GM18873 (cell line): ENCODE measurements around the gene ACTL6B.
"Not testable (repeated sequence)": the region's sequence is repeated elsewhere in the genome, so short reads cannot be mapped to it uniquely, and the experiment has no call there.

ENCODE experiments used
- ATAC-seq: cut with Tn5 transposase; IDR thresholded peaks from one replicate; pipeline ENCODE4 v1.9.1; 2021; ENCODE audit warnings: mild to moderate bottlenecking, moderate library complexity, moderate number of reproducible peaks; ENCODE audit not compliant: unreplicated experiment, low FRiP score

ACTL6B gene

DNA sequence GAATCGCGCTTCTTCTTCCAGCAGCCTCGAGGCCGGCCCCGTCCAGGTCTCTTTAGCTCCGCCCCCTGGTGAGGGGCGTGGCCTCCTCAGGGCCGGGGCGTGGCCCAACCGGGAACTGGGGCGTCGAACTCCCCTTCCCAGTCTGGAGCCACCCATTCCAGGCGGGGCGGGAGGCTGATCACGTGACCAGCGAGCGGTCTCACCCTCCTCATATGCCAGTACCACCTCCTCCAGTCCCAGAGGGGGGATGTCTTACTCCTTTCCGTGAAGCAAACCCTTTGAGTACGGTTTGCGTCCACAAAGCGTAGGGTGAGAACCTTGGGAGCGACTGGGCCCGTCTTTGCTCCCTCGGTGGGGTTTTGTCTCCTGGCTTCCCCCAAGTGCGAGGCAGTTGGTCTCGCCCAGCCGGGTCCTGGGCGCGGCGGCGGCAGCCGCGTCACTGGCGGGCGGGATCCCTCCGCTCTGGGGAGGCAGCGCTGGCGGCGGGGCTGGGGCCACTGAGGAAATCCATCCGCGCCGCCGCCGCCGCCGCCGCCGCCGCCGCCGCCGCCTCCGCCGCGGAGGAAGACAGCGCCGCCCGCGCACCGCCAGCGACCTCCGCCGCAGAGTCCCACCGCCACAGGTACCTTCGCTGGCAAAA is 17.2 kb upstream of the ACTL6B start, which contains the start of gene GNB2:
Gene GNB2, plus strand, starts transcription at position 439 of the 640 bp plus-strand sequence. CDS start 2,526 bp downstream, outside the sequence.
- ATAC-seq, result peak; percentile 71

DNA sequence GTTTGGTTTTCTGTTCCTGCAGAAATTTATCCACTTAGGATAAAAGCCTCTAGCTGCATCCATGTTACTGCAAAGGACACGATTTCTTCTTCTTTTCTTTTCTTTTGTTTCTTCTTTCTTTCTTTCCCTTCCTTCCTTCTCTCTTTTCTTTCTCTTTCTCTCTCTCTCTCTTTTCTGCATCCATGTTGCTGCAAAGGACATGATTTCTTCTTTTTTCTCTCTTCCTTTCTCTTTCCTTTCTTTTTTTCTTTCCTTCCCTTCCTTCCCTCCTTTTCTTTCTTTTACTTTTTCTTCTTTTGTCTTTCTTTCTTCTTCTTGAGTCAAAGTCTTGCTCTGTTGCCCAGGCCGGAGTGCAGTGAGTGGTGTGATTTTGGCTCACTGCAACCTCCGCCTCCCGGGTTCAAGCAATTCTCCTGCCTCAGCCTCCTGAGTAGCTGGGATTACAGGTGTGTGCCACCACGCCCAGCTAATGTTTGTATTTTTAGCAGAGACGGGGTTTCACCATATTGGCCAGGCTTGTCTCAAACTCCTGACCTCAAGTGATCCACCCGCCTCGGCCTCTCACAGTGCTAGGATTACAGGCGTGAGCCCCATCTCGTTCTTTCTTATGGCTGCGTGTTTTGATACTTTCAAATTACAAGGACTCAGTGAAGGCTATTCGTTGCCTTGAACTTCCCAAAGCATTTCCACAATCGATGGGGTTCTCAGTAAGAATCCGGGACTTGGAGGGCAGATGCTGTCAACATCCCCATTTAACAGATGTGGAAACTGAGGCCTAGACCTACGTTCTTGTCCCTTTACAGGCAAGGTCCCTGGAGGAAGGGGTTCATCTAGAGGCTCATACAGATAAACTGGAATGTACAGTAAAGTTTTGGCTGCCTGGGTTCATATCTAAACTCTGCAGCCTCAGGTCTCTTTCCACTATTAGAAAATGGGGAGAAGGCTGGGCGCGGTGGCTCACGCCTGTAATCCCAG is 15.4 kb upstream of the ACTL6B start:
- no peak for ATAC-seq

DNA sequence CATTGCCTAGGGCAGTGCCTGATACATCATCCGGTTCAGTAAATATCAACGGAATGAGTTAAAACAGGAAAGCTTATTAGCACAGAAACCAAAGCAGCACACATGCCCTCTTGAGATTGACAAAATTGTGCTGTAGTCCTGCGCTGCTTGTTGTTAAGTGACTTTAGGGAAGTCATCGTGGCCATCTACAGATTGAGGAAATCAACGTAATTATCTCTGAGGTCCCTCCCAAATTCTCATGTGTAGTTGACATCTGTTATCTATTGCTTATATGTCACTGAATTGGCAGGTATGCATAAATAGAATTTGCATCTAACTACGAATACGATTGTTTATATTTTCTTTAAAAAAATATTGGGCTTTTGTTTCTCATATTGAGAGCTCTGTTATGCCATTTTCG is 13.8 kb upstream of the ACTL6B start:
- ATAC-seq, result no peak

DNA sequence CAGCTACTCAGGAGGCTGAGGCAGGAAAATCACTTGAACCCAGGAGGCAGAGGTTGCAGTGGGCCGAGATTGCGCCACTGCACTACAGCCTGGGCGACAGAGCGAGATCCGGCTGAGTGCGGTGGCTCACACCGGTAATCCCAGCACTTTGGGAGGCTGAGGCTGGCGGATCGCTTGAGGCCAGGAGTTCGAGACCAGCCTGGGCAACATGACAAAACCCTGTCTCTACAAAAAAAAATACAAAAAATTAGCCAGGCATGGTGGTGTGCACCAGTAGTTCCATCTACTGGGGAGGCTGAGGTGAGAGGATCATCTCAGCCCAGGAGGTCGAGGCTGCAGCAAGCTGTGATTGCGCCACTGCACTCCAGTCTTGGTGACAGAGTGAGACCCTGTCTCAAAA is 12.9 kb upstream of the ACTL6B start:
- ATAC-seq, result not testable (repeated sequence)

DNA sequence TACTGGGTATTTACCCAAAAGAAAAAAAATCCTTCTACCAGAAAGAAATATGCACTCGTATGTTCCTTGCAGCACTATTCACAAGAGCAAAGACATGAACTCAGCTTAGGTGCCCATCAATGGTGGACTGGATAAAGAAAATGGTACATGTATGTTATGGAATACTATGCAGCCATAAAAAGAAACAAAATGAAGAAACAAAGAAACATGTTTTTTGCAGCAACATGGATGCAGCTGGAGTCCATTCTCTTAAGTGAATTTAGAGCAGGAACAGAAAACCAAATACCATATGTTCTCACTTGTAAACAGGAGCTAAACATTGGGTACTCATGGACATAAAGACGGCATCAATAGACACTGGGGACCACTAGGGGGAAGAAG is 11.8 kb upstream of the ACTL6B start:
- ATAC-seq, result no peak

DNA sequence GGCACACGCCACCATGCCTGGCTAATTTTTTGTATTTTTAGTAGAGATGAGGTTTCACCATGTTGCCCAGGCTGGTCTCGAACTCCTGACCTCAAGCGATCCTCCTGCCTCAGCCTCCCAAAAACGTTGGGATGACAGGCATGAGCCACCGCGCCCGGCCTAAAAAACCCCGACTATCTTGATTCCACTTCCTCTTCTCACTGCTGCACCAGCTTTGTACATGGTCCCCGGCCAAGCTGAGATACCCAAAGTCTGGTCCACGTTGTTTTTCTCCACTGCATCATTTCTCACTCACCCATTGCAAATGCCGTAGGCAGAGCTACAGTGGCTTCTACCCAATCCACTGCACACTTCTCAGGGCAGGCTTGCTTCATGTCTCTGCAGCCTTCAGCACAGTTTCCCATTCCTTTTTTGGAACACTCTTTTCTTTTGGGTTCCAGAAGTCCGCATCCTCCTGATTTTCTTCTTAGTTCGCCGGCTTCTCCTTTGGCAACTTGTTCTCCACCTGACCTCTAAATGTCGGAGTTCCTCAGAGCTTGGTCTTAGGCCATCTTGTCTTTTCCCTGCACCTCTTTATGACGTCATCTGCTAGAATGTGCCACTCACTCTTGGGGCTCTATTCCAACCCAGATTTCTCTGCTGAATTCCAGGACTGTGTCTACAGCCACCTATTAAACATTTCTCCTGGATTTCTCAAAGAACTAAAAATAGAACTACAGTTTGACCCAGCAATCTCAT is 11.3 kb upstream of the ACTL6B start:
- ATAC-seq, result no peak

GRCh38 chr7:100665168-100665726 is 9.0 kb upstream of the ACTL6B start:
- no peak for ATAC-seq

DNA sequence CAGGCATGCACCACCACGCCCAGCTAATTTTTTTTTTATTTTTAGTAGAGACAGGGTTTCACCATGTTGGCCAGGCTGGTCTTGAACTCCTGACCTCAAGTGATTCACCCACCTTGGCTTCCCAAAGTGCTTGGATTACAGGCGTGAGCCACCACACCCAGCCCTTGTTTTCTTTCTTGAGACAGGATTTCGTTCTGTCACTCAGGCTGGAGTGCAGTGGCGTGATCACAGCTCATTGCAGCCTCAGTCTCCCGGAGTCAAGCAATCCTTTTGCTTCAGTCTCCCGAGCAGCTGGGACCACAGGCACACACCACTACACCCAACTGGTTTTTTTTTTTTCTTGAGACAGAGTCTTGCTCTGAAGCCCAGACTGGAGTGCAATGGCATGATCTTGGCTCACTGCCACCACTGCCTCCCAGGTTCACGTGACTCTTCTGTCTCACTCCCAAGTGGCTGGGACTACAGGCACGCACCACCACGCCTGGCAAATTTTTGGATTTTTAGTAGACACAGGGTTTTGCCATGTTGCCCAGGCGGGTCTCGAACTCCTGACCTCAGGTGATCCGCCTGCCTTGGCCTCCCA is 6.0 kb upstream of the ACTL6B start:
- not testable (repeated sequence) for ATAC-seq

- ATAC-seq, result no peak
Observed at GRCh38 chr7:100654908-100655831, 1.1 kb downstream of the ACTL6B start.

DNA sequence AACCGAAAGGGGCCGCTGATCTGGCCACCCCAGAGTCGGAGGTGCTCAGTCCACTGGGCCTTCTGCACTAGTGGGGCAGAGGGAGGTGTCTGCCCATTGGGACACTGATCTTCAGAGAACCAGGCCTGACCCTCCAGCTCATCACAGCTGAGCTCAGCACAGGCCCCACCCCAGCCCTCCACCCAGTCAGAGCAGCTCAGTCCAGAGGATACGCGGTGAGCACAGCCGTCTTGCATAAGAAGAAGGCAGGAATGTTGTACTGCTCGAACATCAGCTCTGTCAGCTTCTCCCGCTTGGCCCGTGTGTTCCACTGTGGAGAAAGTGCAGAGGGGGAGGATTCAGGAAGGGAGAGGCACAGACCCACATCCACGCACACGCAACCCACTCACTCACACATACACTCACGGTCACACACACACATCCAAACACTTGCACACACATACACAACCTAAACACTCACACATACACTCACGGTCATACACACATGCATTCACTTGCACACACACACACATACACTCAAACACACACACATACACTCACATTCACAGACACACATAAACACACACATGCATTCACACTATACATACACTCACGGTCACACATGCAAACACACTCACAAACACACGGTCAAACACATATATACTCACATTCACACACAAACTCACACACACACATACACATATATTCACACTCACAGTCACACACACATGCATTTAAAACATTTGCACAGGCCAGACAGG is 6.3 kb downstream of the ACTL6B start:
- no peak for ATAC-seq

- no peak for ATAC-seq
Observed at GRCh38 chr7:100642534-100642907, 13.7 kb downstream of the ACTL6B start.

DNA sequence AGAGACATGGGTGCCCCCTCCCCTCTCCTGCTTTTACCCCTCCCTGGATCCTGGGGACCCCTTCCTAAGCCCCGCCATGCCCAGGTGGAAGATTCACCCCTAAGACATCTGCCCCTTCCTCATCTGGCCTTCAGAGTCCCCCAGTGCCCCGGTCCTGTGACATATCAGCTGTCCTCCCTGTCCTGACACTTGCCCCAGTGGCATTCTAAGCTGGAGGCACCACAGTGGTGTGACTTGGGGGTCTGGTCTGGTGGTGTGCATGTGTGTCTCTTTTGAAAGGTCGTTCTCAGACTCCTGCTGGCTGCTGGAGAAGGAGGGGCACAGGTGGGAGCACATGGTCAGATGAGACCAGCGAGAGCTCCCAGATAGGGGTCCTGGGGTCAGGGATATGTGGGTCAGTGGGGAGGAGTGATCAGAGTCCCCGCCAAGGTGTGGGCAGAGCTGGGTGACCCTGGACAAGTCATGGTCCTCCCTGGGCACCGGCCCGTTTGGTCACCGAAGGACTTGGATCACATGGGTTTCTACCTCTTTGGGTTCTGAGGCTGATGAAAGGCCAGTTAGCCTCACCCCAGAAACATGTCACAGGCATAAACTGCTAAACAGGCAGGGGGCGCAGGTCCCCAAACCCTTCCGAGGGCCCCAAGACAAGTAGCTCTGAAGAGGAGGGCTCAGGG is 14.3 kb downstream of the ACTL6B start:
- no peak for ATAC-seq

- no peak for ATAC-seq
Observed at GRCh38 chr7:100641463-100641859, 14.8 kb downstream of the ACTL6B start, which contains the start of gene TFR2. Gene TFR2 (minus strand): TSS chr7:100641552. CDS start chr7:100641509, 43 bp downstream.

DNA sequence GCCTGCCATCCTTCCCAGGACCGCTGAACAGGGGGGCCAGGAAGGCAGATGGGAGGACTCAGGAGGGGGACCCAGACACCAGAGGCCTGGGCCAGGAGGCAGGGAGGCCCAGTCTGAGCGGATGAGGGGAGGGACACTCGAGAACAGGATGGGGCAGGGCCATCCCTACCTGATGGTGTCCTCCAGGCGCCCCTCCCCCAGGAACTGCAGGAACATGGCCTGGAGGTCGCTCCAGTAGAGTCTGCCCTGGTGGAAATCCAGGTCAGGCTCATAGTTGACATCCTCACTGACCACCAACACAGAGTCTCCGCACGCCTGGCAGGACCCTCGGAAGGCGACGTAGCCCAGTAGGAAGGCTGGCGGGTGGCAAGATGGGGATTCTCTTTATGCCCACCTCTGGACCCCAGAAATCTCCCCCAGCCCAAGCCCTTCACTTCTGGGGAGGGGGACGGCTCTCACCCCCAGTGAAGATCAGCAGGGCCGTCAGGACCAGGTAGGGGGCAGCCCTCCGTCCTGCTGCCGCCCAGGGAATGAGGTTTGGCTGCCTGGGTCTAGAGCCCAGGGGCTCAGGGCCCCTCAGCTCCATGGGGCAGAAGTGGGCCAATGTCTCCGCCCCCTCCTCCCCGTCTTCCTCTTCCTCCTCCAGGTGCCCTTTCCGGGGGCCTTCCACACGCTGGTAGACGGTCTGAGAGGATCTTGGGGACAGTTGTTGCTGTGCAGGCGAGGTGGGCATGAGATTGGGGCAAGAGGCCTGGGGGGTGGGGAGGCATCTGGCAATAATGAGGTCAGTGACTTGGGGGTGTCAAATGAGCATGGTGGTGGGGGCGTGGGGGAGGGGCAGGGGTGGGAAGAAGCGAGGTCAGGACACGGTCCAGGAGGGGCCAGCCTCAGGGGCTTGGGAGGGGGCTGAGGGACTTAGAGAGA is 15.5 kb downstream of the ACTL6B start:
- no peak for ATAC-seq

DNA sequence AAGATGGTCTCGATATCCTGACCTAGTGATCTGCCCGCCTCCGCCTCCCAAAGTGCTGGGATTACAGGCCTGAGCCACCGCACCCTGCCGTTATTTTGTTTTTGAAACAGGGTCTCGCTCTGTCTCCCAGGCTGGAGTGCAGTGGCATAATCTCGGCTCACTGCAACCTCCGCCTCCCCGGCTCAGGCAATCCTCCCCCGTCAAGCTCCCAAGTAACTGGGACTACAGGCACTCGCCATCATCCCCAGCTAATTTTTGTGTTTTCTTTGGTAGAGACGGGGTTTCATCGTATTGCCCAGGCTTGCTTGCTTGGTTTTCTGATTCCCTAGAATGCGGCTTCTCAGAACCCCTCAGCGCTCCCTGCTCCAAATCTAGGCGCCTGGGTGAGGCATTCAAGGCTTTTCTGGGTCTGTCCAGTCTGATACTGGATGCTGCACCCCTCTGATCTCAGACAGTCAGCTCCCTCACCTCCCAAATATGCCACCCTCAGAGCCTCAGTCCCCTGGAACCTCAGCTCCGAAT is 16.2 kb downstream of the ACTL6B start:
- ATAC-seq, result no peak

GRCh38 chr7:100632951-100633717 is 23.1 kb downstream of the ACTL6B start:
- no peak for ATAC-seq
